EL (cell line): ENCODE results near the gene CACNA1C.
"Not testable (repeated sequence)": the region's sequence is repeated elsewhere in the genome, so short reads cannot be mapped to it uniquely, and the experiment has no call there.

ENCODE experiments used
- DNase-seq: peaks from one replicate; pipeline ENCODE4 v3.0.0-alpha.2; 2016

The CACNA1C gene

GRCh38 chr12:2466211-2466610 lies 413.4 kb downstream of the CACNA1C start:
- DNase-seq: no peak

DNA sequence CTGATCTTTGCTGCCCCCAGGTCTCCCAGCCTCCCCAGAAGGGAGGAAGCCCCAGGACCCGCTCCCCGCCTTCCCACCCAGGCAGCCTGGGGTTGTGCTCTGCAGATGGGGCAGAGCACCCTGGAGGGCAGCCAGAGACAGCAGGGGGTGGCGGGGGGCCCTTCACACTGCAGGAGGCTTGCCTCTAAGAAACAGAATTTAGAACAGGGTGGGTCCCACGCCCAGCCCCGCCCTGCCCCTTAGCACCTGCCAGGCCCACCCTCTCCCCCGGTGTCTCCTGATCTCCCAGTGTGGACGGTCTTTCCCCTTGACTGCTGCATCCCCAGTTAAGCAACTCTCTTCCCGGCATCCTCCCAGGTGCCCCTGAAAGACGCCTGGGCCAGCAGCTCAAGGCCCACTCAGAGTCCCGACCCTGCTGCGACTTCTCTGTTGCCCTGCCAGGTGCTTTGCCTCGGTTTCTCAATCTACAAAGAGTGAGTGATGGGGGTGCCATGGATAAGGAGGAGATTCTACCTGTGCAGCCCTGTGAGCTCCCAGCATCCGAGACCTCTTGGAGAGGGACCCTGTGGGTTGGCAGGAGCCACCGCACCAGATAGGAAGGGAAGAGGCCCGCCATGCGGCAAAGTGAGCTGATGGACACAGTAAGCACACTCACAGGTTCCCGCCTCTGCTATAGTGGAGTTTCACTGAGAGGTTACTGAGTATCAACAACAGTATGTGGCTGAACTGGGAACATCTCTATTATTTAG lies 414.8 kb downstream of the CACNA1C start:
- no peak for DNase-seq

- no peak for DNase-seq
These were observed 423.2 kb downstream of the CACNA1C start for GRCh38 chr12:2475984-2476383.

- no peak for DNase-seq
These were observed 424.4 kb downstream of the CACNA1C start for GRCh38 chr12:2477009-2477766.

DNA sequence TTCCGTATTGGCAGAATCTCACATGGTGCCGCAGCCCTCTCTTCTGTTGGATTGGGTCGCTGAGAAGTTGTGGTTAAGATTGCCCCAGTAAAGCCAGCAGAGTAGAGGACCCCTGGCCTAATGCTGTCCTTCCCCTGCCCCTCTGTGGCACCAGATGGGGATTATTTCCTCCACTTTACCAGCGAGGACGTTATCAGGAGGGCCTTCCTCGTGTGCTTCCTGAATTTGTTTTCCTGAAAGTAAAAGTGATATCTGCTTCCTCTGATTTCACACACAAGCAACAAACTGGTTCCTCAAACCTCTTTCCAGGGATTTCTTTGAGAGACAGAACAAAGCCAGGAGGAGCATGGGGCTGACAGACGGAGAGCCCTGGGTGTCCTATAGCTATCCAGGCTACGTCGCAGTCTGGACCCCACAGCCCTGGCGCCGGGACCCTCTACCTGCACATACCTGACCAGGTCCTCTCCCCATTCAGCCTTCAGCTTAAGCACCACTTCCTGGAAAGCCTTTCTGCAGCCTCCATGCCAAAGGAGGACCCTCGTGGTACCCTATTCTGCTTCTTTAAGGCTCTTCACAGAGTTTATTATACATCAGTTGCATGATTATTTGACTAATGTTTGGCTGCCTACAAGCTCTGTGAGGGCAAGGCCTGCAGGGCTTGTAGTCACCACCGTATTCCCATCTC lies 427.2 kb downstream of the CACNA1C start:
- no peak for DNase-seq

- DNase-seq: no peak
These were observed 428.6 kb downstream of the CACNA1C start for GRCh38 chr12:2481346-2481745.

DNA sequence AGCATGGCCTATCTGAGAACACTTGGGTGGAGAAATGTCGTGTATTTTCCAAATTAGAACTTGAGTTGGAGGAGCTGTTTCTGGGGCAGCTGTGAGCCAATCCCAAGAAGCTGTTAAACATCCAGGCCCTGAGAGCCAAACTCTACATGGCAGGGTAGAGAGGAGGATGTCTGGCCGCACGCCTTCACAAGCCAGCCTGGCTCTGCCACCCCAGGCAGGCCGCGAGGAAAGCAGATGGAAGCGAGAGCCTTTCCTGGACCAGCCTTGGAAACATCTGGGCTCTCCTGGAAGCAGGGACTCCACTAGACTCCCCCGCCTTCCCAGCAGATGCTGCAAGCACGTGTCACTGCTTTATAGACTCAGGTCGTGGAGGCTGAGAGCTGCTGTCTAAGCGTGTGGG lies 429.2 kb downstream of the CACNA1C start:
- no peak for DNase-seq

DNA sequence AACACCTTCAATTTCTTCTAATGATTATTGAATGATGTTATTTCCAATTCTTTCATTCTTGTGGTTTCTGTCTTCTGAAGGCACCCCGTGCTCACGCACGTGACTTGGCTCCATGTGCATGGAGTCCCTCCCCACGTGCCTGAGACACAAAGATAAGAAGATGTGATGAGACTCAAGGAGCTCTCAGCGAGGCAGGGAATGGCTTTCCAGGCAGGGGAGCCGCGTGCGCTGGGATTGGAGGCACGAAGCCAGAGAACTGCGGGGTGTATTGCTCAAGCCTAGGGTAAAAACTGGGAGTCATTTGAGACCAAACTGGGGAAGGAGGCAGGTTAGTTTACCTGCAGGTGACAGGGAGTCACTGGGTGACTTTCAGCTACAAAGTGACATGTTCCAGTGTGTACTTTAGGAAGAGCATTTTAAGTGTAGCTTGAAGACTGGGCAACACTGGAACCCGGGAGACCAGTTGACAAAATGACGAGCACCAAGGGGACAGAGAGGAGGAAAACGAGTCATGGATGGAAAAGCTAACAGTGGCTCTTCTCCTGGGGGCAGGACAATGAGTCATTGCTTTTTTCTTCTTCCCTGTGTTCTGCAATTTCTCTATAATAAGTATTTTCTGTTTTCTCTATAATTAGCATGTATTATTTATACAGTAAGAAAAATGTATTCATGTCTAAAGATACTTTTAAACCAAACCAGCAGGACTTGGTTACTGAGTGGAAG lies 430.3 kb downstream of the CACNA1C start:
- peak; percentile 4 for DNase-seq

- DNase-seq: no peak
These were observed 430.9 kb downstream of the CACNA1C start for GRCh38 chr12:2483713-2484112.

GRCh38 chr12:2484141-2484776 lies 431.5 kb downstream of the CACNA1C start:
- no peak for DNase-seq

- no peak for DNase-seq
These were observed 432.9 kb downstream of the CACNA1C start for GRCh38 chr12:2485681-2486080.

DNA sequence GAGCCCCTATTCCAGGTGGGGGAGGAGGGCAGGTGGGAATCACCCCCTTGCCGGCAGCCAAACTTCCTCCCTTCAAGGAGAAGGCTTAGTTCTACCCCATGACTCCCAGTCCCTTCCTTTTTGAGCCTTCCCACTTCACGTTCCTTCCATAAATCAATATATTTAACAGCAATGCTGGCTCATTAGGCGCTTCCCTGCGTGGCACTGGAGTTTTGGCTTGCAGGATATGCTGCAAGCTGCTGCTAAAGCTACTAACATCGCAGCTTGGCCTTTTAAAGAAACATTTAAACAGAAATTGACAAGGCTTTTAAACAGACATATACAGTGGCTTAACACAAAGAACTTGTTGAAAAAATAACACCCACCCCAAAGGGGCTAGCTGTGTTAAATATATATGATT lies 434.0 kb downstream of the CACNA1C start:
- DNase-seq: no peak

DNA sequence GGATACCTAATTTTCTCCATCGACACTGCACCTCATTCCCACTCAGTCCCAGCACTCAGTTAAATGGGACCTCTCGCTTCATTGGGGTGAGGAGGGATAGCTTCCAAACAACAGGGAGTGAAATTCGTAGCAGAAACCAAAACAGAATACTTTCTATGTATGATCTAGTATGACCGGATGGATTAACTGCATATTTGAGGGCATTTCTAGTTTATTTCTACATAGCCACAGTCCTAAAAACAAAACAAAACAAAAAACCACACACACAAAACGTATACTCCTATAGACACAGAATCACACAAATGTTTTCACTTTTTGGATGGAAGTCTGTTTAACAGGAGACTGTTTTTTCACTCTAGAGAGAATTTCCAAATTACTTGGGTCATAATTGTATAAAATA lies 434.5 kb downstream of the CACNA1C start:
- DNase-seq: no peak

DNA sequence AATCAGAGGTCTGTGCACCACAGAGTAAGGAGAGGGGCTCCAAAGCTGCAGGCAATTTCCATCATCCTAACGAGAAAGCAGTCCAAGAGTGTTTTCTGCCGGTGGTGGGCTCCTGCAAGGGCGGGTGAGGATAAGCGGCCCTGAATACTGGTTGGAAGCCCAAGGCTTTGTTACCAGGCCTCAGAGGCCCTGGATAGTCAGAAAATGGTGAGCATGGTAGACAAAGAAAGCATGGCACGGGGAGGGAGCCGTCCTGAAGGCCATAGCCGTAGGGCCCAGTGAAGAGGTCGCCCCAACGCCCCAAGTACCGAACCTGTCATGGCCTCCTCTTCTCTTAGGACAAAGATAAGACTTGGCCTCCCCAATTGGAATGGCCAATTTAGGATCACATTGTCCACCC lies 435.3 kb downstream of the CACNA1C start:
- DNase-seq: no peak

GRCh38 chr12:2488596-2488995 lies 435.8 kb downstream of the CACNA1C start:
- DNase-seq: no peak

- DNase-seq: no peak
These were observed 436.5 kb downstream of the CACNA1C start for GRCh38 chr12:2489275-2489674.

GRCh38 chr12:2490831-2491230 lies 438.0 kb downstream of the CACNA1C start:
- DNase-seq: no peak

DNA sequence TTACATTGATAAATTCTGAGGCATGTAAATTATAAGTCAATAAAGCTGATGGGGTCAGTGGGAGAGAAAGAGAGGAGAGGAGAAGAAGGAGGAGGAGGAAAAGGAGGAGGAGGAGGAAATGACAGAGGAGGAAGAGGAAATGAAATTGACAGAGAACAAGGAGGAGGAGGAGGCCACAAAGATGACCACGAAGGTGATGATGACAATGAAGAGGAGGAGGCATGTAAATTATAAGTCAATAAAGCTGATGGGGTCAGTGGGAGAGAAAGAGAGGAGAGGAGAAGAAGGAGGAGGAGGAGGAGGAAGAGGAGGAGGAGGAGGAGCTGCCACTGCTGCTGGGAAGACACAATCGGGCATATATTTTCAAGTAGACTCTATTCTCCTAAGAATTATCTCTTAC lies 438.6 kb downstream of the CACNA1C start:
- not testable (repeated sequence) for DNase-seq

DNA sequence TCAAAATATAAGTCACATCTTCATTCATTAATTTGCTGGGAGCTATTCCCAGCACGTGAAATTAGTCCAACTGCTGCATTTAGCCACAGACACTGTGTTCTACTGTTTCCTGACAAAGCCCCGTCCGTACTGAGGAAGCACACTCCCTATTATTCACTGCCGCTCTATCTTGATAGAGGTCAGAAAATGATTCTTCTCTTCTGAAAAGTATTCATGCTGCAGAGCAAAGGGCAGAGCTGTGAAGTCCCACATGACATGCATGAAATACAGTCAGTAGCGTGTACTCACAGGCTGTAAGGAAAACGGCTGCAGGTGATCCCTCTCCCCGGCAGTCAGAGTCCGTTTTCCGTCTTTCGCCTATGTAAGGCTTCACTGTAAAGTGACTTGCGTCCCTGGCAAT lies 439.4 kb downstream of the CACNA1C start:
- DNase-seq: no peak

DNA sequence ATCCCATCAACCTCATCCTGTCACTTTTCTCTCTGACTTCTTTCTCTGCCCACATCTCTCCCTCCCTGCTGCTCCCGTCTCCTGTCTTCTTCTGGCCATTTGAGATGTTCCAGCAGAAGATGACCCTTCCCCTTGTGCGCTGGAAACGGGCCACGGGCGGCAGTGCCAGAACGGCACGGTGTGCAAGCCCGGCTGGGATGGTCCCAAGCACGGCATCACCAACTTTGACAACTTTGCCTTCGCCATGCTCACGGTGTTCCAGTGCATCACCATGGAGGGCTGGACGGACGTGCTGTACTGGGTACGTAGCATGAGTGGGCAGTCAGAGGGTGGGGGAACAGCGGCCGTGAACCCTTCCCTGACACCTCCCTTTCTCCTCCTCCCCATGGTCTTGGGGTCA lies 440.3 kb downstream of the CACNA1C start:
- DNase-seq: no peak

GRCh38 chr12:2494486-2495192 lies 441.9 kb downstream of the CACNA1C start:
- no peak for DNase-seq
